ENCODE data around the gene HNRNPH1. TPM values are rescaled to one million over a fixed set of nuclear protein-coding genes. Genes with fewer than 3 reads are reported as not detected.

HNRNPH1 gene
- total and polyA plus RNA-seq, 2 of the 13 experiments (the other 11 are each of a cell fraction or from before 2014, with no cell fraction given), result 382 to 1,064 TPM

DNA sequence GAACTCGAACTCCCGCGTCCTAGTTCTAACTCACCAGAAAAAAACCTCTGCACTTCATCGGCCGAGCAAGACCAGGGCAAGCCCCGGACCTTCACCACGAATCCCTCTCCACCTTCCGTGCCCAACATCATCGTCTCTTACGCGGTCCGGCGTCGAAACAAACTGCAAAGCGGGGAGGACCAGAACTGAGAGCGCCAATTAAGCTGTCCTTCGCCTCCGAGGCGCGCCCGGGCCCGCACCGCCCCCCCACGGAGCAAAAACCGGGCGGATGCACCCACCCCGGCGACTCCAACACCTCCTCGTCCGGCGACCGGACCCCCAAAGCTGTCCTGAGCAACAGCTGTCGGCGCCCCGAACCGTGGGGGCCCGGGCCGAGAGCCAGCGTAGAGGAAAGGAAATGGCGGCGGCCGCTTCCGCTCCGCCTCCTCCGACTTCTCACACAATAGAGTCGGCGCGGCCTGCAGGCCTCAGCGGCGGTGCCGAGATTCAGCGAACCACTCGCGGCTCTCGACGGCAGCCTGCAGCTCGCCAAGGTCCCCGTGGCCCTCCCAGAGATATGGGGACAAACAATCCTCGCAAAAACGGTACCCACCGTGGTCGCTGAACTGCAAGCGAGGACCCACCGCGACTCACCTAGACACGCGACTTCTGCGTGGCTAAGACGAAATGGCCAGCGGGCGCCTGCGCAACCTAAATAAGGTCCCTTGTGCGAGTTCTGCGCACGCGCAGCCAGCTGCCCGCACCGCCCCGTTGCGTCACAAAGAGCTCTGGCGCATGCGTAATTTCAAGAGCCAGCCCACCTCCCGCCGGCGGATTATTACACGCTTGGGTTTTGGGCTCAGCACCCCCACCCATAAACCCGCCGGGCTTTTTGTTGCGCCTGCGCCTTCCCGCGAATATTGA lies at the start of gene HNRNPH1 (continued):
- TF ChIP-seq ZFYVE20 (CRISPR knock-in tag; IDR thresholded peaks at IDR 0.05; ENCODE audit: borderline replicate concordance, low read depth) (no peak), ATAD3A (CRISPR knock-in tag; IDR thresholded peaks at IDR 0.05) (no peak), ZNF766 (CRISPR knock-in tag; IDR thresholded peaks at IDR 0.05; ENCODE audit: borderline replicate concordance) (no peak), TARDBP (CRISPR knock-in tag; IDR thresholded peaks at IDR 0.05) (no peak), MIXL1 (CRISPR knock-in tag; IDR thresholded peaks at IDR 0.05) (peak; percentile 71; the same call in 1 of the 2 replicates), ARHGAP35 (CRISPR knock-in tag; IDR thresholded peaks at IDR 0.05; ENCODE audit: borderline replicate concordance) (0 out of 2 replicates have a peak, but pooled peaks have one; percentile 76), ZNF260 (CRISPR knock-in tag; IDR thresholded peaks at IDR 0.05; ENCODE audit: borderline replicate concordance, low read depth) (no peak), ZSCAN22 (CRISPR knock-in tag; IDR thresholded peaks at IDR 0.05) (peak; percentile 8; the same call in 1 of the 2 replicates), ATM (IDR thresholded peaks at IDR 0.05; ENCODE audit: borderline replicate concordance) (no peak), MEF2D (CRISPR knock-in tag; IDR thresholded peaks at IDR 0.05) (peak; percentile 76), LCORL (IDR thresholded peaks at IDR 0.05) (0 out of 2 replicates have a peak, but pooled peaks have one; percentile 19), LCORL (CRISPR knock-in tag; IDR thresholded peaks at IDR 0.05) (peak; percentile 84), ZNF652 (CRISPR knock-in tag; IDR thresholded peaks at IDR 0.05; ENCODE audit: borderline replicate concordance, low read depth) (no peak), ZNF672 (CRISPR knock-in tag; IDR thresholded peaks at IDR 0.05) (no peak), ZNF30 (CRISPR knock-in tag; IDR thresholded peaks at IDR 0.05) (no peak), SIX4 (CRISPR knock-in tag; IDR thresholded peaks at IDR 0.05) (0 out of 2 replicates have a peak, but pooled peaks have one; percentile 38), ZFP36L2 (CRISPR knock-in tag; IDR thresholded peaks at IDR 0.05) (peak; percentile 14; the same call in 1 of the 2 replicates)
- TF ChIP-seq, protein P1, sequence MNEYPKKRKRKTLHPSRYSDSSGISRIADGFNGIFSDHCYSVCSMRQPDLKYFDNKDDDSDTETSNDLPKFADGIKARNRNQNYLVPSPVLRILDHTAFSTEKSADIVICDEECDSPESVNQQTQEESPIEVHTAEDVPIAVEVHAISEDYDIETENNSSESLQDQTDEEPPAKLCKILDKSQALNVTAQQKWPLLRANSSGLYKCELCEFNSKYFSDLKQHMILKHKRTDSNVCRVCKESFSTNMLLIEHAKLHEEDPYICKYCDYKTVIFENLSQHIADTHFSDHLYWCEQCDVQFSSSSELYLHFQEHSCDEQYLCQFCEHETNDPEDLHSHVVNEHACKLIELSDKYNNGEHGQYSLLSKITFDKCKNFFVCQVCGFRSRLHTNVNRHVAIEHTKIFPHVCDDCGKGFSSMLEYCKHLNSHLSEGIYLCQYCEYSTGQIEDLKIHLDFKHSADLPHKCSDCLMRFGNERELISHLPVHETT (CRISPR knock-in tag; conservative IDR thresholded peaks at IDR 0.05), result no peak
- TF ChIP-seq, protein P2, sequence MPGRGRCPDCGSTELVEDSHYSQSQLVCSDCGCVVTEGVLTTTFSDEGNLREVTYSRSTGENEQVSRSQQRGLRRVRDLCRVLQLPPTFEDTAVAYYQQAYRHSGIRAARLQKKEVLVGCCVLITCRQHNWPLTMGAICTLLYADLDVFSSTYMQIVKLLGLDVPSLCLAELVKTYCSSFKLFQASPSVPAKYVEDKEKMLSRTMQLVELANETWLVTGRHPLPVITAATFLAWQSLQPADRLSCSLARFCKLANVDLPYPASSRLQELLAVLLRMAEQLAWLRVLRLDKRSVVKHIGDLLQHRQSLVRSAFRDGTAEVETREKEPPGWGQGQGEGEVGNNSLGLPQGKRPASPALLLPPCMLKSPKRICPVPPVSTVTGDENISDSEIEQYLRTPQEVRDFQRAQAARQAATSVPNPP (CRISPR knock-in tag; IDR thresholded peaks at IDR 0.05), result peak; percentile 92; the same call in 1 of the 2 replicates
- TF ChIP-seq, protein P3, sequence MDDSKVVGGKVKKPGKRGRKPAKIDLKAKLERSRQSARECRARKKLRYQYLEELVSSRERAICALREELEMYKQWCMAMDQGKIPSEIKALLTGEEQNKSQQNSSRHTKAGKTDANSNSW (CRISPR knock-in tag; IDR thresholded peaks at IDR 0.05; ENCODE audit: borderline replicate concordance), result no peak
- TF ChIP-seq, protein P4, sequence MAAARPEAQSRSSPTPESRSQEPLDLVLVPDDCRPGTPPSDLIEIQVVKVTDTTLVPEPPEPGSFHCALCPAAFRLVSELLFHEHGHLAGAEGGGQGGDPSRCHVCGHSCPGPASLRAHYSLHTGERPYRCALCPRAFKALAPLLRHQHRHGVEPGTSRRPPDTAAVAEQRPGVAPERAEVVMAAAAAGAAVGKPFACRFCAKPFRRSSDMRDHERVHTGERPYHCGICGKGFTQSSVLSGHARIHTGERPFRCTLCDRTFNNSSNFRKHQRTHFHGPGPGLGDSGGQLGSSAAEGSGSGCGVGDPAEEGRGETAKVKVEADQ (CRISPR knock-in tag; IDR thresholded peaks at IDR 0.05; ENCODE audit: borderline replicate concordance), result no peak
- TF ChIP-seq, protein P5, sequence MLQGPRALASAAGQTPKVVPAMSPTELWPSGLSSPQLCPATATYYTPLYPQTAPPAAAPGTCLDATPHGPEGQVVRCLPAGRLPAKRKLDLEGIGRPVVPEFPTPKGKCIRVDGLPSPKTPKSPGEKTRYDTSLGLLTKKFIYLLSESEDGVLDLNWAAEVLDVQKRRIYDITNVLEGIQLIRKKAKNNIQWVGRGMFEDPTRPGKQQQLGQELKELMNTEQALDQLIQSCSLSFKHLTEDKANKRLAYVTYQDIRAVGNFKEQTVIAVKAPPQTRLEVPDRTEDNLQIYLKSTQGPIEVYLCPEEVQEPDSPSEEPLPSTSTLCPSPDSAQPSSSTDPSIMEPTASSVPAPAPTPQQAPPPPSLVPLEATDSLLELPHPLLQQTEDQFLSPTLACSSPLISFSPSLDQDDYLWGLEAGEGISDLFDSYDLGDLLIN (CRISPR knock-in tag; IDR thresholded peaks at IDR 0.05; ENCODE audit: borderline replicate concordance), result no peak
- TF ChIP-seq, protein P6, sequence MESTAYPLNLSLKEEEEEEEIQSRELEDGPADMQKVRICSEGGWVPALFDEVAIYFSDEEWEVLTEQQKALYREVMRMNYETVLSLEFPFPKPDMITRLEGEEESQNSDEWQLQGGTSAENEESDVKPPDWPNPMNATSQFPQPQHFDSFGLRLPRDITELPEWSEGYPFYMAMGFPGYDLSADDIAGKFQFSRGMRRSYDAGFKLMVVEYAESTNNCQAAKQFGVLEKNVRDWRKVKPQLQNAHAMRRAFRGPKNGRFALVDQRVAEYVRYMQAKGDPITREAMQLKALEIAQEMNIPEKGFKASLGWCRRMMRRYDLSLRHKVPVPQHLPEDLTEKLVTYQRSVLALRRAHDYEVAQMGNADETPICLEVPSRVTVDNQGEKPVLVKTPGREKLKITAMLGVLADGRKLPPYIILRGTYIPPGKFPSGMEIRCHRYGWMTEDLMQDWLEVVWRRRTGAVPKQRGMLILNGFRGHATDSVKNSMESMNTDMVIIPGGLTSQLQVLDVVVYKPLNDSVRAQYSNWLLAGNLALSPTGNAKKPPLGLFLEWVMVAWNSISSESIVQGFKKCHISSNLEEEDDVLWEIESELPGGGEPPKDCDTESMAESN (CRISPR knock-in tag; conservative IDR thresholded peaks at IDR 0.05), result peak; percentile 66; the same call in 1 of the 2 replicates

Measured in HepG2 (cell line).